HS-5 (cell line): ENCODE data around the gene SH3BP4.
"Not testable (repeated sequence)": the region's sequence is repeated elsewhere in the genome, so short reads cannot be mapped to it uniquely, and the experiment has no call there.

Experiments
- DNase-seq: peaks from one replicate; pipeline ENCODE4 v3.0.0-alpha.2; 2012; ENCODE audit warnings: low read depth

Gene SH3BP4

GRCh38 chr2:235020141-235020540 lies 68.3 kb downstream of the SH3BP4 start:
- not testable (repeated sequence) for DNase-seq

- peak; percentile 99 for DNase-seq
These were observed 69.9 kb downstream of the SH3BP4 start for GRCh38 chr2:235021752-235022151.

DNA sequence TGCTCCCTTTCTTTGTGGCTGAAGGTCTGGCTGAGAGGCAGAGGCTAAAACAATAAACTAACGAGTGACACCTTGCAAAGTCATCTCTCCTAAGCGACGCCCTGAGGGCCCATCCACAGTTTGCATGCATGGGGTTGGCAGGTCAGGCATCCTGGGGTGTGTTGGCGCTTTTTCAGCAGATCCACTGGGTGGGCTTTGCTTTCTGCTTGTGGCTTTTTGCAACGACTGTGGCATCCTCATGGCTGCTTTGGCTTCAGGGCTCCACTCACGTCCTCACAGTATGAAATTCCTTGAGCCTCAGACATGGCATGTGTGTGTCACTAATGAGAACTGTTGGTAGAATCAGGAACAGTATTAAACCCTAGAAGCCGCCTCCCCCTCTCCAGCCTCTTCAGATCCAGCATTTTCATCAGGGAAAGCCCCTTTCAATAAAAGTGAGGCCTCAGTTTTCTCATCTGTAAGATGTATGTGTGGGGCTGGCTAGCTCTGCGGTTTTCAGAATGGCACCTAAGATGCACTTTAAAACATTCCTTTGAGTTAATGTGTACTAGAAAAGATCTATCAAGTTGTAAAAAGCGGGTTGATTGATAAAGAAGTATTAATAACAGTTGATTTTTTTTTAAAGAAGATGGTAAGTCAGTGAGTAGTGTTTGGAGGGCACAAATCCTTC lies 72.5 kb downstream of the SH3BP4 start:
- peak; percentile 15 for DNase-seq

DNA sequence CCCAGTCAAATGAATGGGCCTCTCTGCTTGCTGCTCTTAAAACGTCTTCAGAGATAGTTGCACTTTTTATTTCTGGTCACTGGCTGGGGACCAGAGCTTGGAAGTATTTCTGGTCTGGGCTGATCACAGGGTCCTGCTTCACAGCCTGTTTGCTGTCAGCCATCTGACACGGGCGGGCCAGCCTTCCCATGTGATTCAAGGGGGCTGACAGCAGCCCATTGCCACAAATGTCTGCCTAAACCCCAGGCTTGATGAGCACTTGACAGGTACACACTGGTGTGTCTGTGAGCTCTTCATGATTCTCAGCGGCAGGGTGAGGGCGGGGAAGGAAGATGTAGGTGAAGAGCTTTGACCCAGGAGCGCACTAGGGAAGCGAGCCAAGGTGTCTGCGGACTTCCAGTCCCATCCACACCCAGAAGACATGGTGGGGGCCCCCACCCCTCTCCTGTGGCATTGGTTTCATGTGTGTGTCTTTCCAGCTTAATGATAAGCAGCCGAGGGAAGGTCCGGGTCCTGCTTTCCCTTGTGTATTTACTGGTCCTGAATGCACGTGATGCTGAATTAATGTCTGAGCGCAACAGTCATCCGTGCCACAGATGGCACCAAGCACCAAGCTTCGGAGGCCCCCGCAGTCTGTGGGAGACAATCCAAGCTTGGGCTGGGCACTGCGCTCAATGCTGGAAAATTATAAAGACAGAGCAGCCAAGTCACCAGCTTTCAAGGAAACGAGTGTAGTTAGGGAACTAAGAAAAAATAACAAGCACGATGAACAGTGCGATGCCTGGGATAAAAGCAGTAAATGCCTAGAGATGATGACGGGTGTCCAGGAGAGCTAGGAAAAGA lies 73.3 kb downstream of the SH3BP4 start:
- no peak for DNase-seq

- DNase-seq: peak; percentile 83
These were observed 74.2 kb downstream of the SH3BP4 start for GRCh38 chr2:235025800-235026536.

GRCh38 chr2:235026649-235027557 lies 75.1 kb downstream of the SH3BP4 start:
- DNase-seq: peak; percentile 26

GRCh38 chr2:235027558-235028214 lies 75.9 kb downstream of the SH3BP4 start:
- peak; percentile 60 for DNase-seq

- no peak for DNase-seq
These were observed 76.8 kb downstream of the SH3BP4 start for GRCh38 chr2:235028646-235029045.

GRCh38 chr2:235029054-235029453 lies 77.2 kb downstream of the SH3BP4 start:
- no peak for DNase-seq

GRCh38 chr2:235030126-235030525 lies 78.3 kb downstream of the SH3BP4 start:
- no peak for DNase-seq

DNA sequence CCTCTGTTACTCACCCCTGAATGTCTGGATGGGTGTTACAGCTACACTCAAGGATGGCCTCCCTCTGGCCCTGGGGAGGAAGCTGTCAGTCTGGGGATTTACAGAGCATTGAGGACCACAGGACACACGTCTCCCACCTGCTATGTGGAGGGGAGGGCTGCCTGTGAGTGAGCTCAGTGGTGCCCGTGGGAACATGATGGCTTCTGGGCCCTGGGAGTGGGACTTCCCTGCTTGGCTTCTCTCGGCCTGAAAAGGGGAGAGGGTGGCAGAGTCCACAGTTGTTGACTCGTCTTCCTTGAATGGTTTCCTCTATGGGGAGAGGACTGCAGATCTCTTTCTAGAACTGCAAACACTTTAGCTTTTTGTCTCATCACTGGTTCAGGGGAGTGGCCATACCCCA lies 79.1 kb downstream of the SH3BP4 start:
- DNase-seq: no peak

GRCh38 chr2:235031686-235032373 lies 80.0 kb downstream of the SH3BP4 start:
- no peak for DNase-seq

DNA sequence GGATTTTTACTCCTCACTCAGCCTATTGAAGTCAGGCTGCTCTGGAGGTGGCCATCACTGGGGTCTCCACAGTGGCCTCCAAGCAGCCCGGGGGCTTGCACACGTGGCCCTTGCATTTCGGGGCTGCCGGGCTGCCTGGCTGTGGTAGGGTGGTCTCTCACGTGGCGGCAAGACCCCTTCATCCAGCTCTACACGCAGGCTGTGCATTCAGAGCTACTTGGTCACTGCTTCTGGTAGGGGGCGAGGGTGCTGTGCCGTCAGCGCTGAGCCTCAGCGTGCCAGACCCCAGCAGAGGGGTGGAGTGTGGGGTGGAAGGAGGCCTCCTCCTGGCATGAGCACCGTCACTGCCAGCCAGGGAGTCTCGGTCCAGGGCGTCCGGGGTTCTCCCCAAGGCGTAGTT lies 80.6 kb downstream of the SH3BP4 start:
- DNase-seq: no peak

GRCh38 chr2:235032949-235033348 lies 81.1 kb downstream of the SH3BP4 start:
- no peak for DNase-seq

DNA sequence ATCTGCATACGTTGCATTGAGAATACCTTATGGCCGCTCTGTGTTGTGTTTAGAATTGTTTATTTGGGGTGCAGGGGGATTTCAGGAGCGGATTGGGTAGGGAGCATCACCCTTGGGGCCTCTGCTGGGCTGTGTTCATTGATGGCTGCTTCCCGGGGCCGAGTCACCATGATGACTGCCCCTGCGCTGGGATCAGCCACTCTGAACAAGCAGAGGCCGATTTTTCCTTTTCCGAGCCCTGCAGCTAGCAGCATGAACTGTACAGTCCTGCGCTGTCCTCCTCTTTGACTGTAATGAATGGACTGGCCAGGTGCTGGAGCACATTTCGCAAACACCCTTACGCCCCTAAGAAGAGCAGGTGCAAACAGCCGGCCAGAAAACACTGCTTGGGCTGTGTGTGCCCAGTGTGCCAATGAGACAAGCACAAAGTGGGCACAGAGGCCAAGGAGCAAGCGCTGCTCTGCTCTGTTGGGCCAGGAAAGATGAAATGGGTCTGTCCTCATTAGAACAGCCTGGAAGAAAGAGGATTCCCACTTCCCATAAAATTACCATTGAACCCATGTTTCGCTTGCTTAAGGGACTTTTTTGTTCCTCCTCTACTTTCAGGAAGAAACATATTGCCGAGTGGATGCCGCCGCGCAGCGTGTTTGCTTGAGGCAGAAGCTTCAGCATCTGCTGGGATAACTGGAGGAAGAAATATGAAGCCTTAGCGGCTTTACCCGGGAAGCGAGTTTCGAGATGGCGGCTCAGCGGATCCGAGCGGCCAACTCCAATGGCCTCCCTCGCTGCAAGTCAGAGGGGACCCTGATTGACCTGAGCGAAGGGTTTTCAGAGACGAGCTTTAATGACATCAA lies 82.7 kb downstream of the SH3BP4 start:
- DNase-seq: no peak

- no peak for DNase-seq
These were observed 85.9 kb downstream of the SH3BP4 start for GRCh38 chr2:235037604-235038166.

DNA sequence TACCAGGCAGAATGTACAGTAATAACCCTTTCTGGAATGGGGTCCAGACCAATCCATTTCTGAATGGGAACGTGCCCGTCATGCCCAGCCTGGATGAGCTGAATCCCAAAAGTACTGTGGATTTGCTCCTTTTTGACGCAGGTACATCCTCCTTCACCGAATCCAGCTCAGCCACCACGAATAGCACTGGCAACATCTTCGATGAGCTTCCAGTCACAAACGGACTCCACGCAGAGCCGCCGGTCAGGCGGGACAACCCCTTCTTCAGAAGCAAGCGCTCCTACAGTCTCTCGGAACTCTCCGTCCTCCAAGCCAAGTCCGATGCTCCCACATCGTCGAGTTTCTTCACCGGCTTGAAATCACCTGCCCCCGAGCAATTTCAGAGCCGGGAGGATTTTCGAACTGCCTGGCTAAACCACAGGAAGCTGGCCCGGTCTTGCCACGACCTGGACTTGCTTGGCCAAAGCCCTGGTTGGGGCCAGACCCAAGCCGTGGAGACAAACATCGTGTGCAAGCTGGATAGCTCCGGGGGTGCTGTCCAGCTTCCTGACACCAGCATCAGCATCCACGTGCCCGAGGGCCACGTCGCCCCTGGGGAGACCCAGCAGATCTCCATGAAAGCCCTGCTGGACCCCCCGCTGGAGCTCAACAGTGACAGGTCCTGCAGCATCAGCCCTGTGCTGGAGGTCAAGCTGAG lies 89.6 kb downstream of the SH3BP4 start:
- DNase-seq: no peak

GRCh38 chr2:235041918-235042575 lies 90.2 kb downstream of the SH3BP4 start:
- no peak for DNase-seq
